GM23338 (cell line): ENCODE measurements around the gene LCN10. TPM values are rescaled to one million over a fixed set of nuclear protein-coding genes. Genes with fewer than 3 reads are reported as not detected.

Source experiments
- CTCF ChIP-seq, 2 experiments: fragments of 200-600 bp in 1 of 2; sonication (generic) in 1 of 2; conservative IDR thresholded peaks; 2 replicates each; pipeline versions ENCODE4 v1.5.1 to v1.6.1; 2016 to 2017; ENCODE audit warnings: antibody characterized with exemption in 2 of 2, low read depth in 2 of 2, mild to moderate bottlenecking in 2 of 2, moderate library complexity in 1 of 2
- ETS1 ChIP-seq: IDR thresholded peaks from 2 replicates; pipeline ENCODE4 v1.6.1; 2016; ENCODE audit warnings: antibody characterized with exemption
- EZH2 ChIP-seq: fragments of 200-600 bp; sonication (generic); IDR thresholded peaks from one replicate; pipeline ENCODE4 v1.8.0; 2017; ENCODE audit warnings: antibody characterized with exemption, mild to moderate bottlenecking, low read depth; ENCODE audit not compliant: unreplicated experiment
- EZH2phosphoT487 ChIP-seq: fragments of 200-600 bp; sonication (generic); IDR thresholded peaks from one replicate; pipeline ENCODE4 v1.8.1; 2018; ENCODE audit warnings: antibody characterized with exemption; ENCODE audit not compliant: unreplicated experiment
- JUNB ChIP-seq: IDR thresholded peaks from one replicate; pipeline ENCODE4 v1.6.1; 2016; ENCODE audit warnings: antibody characterized with exemption; ENCODE audit not compliant: unreplicated experiment
- NANOG ChIP-seq: IDR thresholded peaks from 2 replicates; pipeline ENCODE4 v1.6.1; 2016; ENCODE audit warnings: antibody characterized with exemption, borderline replicate concordance
- REST ChIP-seq: IDR thresholded peaks from one replicate; pipeline ENCODE4 v1.6.1; 2018; ENCODE audit warnings: antibody characterized with exemption; ENCODE audit not compliant: unreplicated experiment
- ZNF114 ChIP-seq: fragments of 250-450 bp; sonication (Bioruptor Pico); IDR thresholded peaks from 2 replicates; pipeline ENCODE4 v1.5.0; 2020; ENCODE audit warnings: mild to moderate bottlenecking, moderate library complexity
- ZNF462 ChIP-seq: fragments of 250-450 bp; sonication (Bioruptor Pico); IDR thresholded peaks from 2 replicates; pipeline ENCODE4 v1.5.0; 2020; ENCODE audit warnings: mild to moderate bottlenecking, moderate library complexity
- polyA plus RNA-seq: library from polyadenylated mRNA; unstranded; fragments of >200 nt; fragmentation: Nextera tagmentation; extraction: Ambion mirVana; gene quantifications from 2 replicates; pipeline ENCODE4 v1.2.1, GENCODE V29; 2016
- total RNA-seq: library from RNA; depleted of rRNA; stranded (reverse); fragments of >200 nt; shearing (Covaris generic); gene quantifications from 2 replicates; pipeline ENCODE4 v1.2.3, GENCODE V29; 2014

Gene LCN10
- total and polyA plus RNA-seq, 2 experiments from 2014 or later = 0.45 to 0.74 TPM

GRCh38 chr9:136723989-136724388 lies 18.8 kb downstream of the LCN10 start (continued):
- TF ChIP-seq ZNF462 (no peak), JUNB (no peak), CTCF (conservative IDR thresholded peaks at IDR 0.05; ENCODE audit: low read depth in 2 of 2) (no peak), EZH2 (no peak), ETS1 (no peak), EZH2phosphoT487 (no peak), ZNF114 (no peak), NANOG (no peak), REST (no peak)
